GM12873 (cell line): Measurements from ENCODE around the gene RORB.

Source experiments
- TF ChIP-seq, protein P1 (sequence below): IDR thresholded peaks from 2 replicates; pipeline ENCODE4 v1.5.1; 2012; ENCODE audit warnings: low read depth, mild to moderate bottlenecking, moderate library complexity, low read length, control low read depth; ENCODE audit not compliant: insufficient read depth; ENCODE audit errors: missing control alignments

The RORB gene

DNA sequence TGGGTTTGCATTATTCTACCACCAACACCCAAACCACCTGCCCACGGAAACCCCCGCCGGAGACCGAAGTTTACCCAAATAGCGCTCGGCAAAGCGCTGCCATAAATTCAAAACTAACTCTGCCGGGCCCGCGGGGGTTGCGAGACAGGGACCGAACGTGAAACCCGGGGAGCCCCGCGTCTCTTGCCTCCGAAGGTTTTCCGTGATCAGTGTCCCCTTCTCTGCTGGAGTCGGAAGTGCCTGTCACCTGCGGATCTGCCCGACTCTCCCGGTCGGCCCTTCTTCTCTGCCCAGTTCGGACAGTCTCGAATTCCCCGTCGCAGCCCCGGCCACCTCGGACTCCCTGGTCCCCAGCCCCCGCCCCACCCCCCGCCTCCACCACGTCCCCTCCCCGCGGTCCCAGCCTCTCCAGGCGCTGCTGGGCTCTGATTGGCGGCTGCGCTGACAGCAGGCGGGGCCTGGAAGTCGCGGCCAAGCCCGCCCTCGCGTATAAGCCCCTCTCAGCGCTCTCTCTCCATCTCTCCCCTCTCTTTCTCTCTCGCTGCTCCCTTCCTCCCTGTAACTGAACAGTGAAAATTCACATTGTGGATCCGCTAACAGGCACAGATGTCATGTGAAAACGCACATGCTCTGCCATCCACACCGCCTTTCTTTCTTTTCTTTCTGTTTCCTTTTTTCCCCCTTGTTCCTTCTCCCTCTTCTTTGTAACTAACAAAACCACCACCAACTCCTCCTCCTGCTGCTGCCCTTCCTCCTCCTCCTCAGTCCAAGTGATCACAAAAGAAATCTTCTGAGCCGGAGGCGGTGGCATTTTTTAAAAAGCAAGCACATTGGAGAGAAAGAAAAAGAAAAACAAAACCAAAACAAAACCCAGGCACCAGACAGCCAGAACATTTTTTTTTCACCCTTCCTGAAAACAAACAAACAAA lies at the start of gene RORB:
Gene RORB, plus strand, starts transcription at position 517 of the 929 bp plus-strand sequence. CDS start 642 bp downstream, outside the sequence.
- TF ChIP-seq, protein P1, sequence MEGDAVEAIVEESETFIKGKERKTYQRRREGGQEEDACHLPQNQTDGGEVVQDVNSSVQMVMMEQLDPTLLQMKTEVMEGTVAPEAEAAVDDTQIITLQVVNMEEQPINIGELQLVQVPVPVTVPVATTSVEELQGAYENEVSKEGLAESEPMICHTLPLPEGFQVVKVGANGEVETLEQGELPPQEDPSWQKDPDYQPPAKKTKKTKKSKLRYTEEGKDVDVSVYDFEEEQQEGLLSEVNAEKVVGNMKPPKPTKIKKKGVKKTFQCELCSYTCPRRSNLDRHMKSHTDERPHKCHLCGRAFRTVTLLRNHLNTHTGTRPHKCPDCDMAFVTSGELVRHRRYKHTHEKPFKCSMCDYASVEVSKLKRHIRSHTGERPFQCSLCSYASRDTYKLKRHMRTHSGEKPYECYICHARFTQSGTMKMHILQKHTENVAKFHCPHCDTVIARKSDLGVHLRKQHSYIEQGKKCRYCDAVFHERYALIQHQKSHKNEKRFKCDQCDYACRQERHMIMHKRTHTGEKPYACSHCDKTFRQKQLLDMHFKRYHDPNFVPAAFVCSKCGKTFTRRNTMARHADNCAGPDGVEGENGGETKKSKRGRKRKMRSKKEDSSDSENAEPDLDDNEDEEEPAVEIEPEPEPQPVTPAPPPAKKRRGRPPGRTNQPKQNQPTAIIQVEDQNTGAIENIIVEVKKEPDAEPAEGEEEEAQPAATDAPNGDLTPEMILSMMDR = no peak

DNA sequence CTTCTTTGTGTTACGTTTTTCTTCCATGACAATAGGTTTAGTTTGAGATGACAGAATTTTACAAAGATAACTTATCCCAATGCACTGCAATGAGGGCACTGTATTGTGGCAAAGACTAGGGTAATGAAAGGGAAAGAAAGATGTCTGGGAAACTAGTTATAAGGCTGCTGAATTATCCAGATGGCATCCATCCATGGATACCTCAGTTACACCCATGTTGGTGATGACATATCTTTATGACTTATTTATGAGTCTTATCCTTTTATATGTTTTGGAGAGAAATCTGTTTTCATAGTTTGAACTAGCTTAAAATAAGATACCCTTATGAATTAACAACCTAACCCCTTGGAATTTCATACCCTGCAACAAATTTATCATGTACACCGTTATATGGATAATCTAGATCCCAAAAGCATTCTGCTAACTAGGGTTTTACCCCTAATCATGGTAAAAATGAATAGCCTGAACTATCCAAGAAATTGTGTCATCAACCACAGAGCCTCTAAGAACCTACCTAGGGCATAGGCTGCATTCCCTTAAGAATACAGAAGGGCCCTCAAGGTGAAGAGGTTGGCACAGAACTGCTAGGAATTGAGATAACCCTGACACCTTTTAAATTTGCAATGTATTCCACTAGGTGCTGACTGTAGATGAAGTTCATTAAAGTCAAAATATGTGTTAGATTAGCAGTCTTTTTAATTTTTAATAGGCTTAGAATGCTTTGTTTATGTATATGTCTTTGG lies 49.5 kb upstream of the RORB start:
- TF ChIP-seq, protein P1 = no peak

DNA sequence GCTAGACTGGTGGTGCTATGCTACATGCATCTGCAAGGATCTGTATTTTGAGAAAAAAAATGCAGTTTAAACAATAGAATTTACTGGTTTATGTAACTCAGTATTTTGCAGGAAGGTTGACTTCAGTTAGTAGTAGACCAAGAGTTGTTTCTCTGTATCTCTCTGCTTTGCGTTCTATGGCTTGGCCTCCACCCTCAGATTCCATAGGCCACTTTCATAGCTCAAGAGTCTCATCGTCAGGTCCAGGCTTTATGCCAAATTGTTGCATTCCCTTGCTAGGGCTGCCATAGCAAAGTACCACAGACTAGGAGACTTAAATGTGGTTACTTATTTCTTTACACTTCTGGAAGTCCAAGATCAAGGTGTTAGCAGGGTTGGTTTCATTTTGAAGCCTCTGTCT lies 48.1 kb upstream of the RORB start:
- TF ChIP-seq, protein P1 = no peak

DNA sequence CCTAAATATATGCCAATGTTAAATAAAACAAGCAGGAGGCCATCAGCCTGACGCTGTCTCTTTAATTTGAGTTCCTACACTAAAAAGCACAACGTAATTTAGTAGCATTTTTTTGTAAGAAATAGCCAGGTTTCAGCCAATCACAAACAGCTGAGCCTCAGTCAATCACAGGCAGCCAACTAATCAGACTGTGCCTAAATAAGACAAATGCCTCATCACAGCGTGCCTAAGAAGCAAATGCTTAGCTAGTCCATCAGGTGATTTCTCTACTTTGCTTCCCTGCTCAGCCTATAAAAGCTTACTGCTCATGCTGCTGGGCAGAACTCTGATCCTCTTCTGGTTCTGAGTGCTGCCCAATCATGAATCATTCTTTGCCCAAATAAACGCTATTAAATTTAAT lies 38.3 kb upstream of the RORB start:
- TF ChIP-seq, protein P1 = no peak

DNA sequence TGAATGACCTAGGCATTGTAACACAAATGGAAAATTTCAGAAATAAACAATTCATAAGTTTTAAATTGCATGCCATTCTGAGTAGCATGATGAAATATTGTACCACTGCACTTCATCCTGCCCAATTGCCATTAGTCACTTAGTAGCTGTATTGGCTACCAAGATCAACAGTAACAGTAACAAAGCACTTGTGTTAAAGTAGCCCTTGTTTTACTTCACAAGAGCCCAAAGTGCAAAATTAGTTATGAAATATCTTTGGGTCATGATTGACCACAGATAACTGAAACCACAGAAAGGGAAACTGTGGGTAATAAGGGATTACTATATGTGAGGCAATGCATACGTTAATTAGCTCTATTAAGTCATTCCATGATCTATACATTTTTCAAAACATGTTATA lies 33.3 kb upstream of the RORB start:
- TF ChIP-seq, protein P1 = no peak

DNA sequence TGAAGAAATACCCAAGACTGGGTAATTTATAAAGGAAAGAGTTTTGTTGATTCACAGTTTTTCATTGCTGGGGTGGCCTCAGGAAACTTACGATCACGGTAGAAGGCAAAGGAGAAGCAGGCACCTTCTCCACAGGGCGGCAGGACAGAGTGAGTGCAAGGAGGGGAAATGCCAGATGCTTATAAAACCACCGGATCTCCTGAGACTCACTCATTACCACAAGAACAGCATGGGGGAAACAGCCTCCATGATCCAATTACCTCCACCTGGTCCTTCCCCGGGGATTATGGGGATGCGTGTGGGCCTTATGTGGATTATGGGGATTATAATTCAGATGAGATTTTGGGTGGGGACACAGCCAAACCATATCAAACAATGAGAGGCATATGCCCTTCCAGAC lies 18.5 kb upstream of the RORB start:
- TF ChIP-seq, protein P1 = no peak

DNA sequence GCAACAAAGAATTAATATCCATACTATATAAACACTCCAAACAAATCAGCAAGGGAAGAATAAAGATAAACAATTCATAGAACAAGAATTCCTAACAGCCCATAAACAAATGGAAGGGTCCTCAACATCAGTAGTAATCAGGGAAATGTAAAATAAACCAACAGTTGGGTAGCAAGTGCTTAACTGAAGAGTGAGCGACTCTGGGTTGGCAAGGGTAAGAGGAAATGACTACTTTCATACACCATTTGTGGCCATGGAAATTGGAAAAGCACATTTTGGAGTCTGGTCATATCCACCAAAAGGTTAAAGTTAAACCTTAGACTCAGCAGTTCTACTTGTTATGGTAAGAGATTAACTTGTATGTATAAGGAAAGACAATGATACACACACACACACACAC lies 17.4 kb upstream of the RORB start:
- TF ChIP-seq, protein P1 = no peak
